ENCODE results near the gene NOLC1. TPM values are rescaled to one million over a fixed set of nuclear protein-coding genes. Genes with fewer than 3 reads are reported as not detected.

Gene NOLC1
- total and polyA plus RNA-seq, 2 of the 13 experiments (the other 11 are each of a cell fraction or from before 2014, with no cell fraction given) = 50.6 to 81.0 TPM

DNA sequence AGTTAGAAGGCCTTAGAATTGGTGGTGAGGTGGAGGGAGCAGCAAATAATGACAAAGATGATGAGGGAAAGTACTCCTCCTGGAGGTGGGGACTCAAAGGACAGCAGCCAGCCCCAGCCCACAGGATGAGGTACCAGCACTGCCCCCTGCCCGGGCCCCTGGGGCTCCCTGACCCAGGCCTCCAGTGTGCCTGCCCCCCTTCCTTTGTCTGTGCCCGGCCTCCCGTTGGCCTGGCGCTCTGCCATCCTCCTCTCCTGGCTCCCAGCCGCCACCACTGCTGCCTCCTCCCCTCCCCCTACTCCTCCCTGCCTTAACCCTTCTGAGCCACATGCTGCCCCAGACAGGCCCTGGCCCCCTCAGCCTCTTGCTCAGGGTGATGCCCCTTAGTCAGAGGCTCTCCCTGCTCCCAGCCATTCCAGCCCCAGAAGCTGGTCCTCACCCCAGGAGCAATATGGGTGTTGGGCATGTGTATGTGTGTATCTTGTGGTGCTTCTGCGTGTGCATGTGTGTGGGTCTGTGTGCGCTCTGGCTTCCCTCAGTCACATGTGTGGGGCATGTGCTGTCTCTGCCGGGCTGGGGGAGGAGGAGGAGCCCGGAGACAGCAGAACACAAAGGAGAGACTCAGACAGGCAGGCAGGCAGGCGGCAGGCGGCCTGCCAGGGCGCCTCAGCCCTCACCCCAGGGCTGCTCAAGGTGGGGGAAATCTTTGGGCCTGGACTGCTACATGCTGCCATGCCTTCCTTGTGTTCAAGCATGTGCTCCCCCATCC lies 34.6 kb upstream of the NOLC1 start (continued):
- TF ChIP-seq ZZZ3 (CRISPR knock-in tag; IDR thresholded peaks at IDR 0.05; ENCODE audit: borderline replicate concordance) (no peak), ZNF776 (CRISPR knock-in tag; IDR thresholded peaks at IDR 0.05) (no peak), RBM22 (optimal IDR thresholded peaks at IDR 0.05; ENCODE audit: low read length) (no peak), SRSF9 (IDR thresholded peaks at IDR 0.05; ENCODE audit: borderline replicate concordance, insufficient read depth, low read depth, low read length, poor library complexity, severe bottlenecking) (no peak), ZBTB38 (CRISPR knock-in tag; IDR thresholded peaks at IDR 0.05) (peak; percentile 49; the same call in 1 of the 2 replicates), BORCS8-MEF2B (CRISPR knock-in tag; IDR thresholded peaks at IDR 0.05) (no peak), ZNF878 (CRISPR knock-in tag; IDR thresholded peaks at IDR 0.05) (peak; percentile 59; the same call in 1 of the 2 replicates), SMAD9 (CRISPR knock-in tag; IDR thresholded peaks at IDR 0.05) (no peak), HNRNPL (IDR thresholded peaks at IDR 0.05; ENCODE audit: low read depth, low read length) (peak; percentile 94), ZNF460 (CRISPR knock-in tag; IDR thresholded peaks at IDR 0.05; ENCODE audit: borderline replicate concordance) (no peak), ZNF713 (CRISPR knock-in tag; IDR thresholded peaks at IDR 0.05) (no peak), RFX1 (IDR thresholded peaks at IDR 0.05) (no peak), ZSCAN25 (CRISPR knock-in tag; IDR thresholded peaks at IDR 0.05) (peak; percentile 74), RAD51 (IDR thresholded peaks at IDR 0.05; ENCODE audit: borderline replicate concordance) (no peak), NBN (conservative IDR thresholded peaks at IDR 0.05) (no peak), ZNF484 (CRISPR knock-in tag; IDR thresholded peaks at IDR 0.05; ENCODE audit: borderline replicate concordance, low read depth) (no peak), ZNF749 (CRISPR knock-in tag; IDR thresholded peaks at IDR 0.05; ENCODE audit: borderline replicate concordance) (no peak), ZNF430 (CRISPR knock-in tag; IDR thresholded peaks at IDR 0.05) (no peak), ZNF292 (CRISPR knock-in tag; IDR thresholded peaks at IDR 0.05; ENCODE audit: borderline replicate concordance, low read depth) (peak; percentile 57), BHLHE40 (IDR thresholded peaks at IDR 0.05; ENCODE audit: low read length) (no peak), ZNF644 (CRISPR knock-in tag; IDR thresholded peaks at IDR 0.05; ENCODE audit: low read depth) (no peak)
- TF ChIP-seq, protein P1, sequence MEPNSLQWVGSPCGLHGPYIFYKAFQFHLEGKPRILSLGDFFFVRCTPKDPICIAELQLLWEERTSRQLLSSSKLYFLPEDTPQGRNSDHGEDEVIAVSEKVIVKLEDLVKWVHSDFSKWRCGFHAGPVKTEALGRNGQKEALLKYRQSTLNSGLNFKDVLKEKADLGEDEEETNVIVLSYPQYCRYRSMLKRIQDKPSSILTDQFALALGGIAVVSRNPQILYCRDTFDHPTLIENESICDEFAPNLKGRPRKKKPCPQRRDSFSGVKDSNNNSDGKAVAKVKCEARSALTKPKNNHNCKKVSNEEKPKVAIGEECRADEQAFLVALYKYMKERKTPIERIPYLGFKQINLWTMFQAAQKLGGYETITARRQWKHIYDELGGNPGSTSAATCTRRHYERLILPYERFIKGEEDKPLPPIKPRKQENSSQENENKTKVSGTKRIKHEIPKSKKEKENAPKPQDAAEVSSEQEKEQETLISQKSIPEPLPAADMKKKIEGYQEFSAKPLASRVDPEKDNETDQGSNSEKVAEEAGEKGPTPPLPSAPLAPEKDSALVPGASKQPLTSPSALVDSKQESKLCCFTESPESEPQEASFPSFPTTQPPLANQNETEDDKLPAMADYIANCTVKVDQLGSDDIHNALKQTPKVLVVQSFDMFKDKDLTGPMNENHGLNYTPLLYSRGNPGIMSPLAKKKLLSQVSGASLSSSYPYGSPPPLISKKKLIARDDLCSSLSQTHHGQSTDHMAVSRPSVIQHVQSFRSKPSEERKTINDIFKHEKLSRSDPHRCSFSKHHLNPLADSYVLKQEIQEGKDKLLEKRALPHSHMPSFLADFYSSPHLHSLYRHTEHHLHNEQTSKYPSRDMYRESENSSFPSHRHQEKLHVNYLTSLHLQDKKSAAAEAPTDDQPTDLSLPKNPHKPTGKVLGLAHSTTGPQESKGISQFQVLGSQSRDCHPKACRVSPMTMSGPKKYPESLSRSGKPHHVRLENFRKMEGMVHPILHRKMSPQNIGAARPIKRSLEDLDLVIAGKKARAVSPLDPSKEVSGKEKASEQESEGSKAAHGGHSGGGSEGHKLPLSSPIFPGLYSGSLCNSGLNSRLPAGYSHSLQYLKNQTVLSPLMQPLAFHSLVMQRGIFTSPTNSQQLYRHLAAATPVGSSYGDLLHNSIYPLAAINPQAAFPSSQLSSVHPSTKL (CRISPR knock-in tag; IDR thresholded peaks at IDR 0.05) = peak; percentile 23; the same call in 1 of the 2 replicates
- TF ChIP-seq, protein P2, sequence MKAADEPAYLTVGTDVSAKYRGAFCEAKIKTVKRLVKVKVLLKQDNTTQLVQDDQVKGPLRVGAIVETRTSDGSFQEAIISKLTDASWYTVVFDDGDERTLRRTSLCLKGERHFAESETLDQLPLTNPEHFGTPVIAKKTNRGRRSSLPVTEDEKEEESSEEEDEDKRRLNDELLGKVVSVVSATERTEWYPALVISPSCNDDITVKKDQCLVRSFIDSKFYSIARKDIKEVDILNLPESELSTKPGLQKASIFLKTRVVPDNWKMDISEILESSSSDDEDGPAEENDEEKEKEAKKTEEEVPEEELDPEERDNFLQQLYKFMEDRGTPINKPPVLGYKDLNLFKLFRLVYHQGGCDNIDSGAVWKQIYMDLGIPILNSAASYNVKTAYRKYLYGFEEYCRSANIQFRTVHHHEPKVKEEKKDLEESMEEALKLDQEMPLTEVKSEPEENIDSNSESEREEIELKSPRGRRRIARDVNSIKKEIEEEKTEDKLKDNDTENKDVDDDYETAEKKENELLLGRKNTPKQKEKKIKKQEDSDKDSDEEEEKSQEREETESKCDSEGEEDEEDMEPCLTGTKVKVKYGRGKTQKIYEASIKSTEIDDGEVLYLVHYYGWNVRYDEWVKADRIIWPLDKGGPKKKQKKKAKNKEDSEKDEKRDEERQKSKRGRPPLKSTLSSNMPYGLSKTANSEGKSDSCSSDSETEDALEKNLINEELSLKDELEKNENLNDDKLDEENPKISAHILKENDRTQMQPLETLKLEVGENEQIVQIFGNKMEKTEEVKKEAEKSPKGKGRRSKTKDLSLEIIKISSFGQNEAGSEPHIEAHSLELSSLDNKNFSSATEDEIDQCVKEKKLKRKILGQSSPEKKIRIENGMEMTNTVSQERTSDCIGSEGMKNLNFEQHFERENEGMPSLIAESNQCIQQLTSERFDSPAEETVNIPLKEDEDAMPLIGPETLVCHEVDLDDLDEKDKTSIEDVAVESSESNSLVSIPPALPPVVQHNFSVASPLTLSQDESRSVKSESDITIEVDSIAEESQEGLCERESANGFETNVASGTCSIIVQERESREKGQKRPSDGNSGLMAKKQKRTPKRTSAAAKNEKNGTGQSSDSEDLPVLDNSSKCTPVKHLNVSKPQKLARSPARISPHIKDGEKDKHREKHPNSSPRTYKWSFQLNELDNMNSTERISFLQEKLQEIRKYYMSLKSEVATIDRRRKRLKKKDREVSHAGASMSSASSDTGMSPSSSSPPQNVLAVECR (CRISPR knock-in tag; IDR thresholded peaks at IDR 0.05; ENCODE audit: borderline replicate concordance) = peak; percentile 39; the same call in 1 of the 2 replicates

Measured in HepG2 (cell line).